HUES64 (cell line): ENCODE measurements around the gene JAG2.
"Not testable (repeated sequence)": the region's sequence is repeated elsewhere in the genome, so short reads cannot be mapped to it uniquely, and the experiment has no call there.

Experiments used
- H3K27ac ChIP-seq: 2 replicates; pipeline ENCODE4 v1.7.0; 2013; ENCODE audit warnings: low read depth, low read length, inconsistent platforms
- H3K27me3 ChIP-seq: 2 replicates; pipeline ENCODE4 v1.6.1; 2013; ENCODE audit warnings: mild to moderate bottlenecking, low read length; ENCODE audit not compliant: insufficient read depth
- H3K36me3 ChIP-seq: 2 replicates; pipeline ENCODE4 v1.6.1; 2013; ENCODE audit warnings: mild to moderate bottlenecking, low read length; ENCODE audit not compliant: insufficient read depth
- H3K4me1 ChIP-seq: 2 replicates; pipeline ENCODE4 v1.6.1; 2013; ENCODE audit warnings: mild to moderate bottlenecking, low read length, moderate library complexity; ENCODE audit not compliant: insufficient read depth
- H3K4me3 ChIP-seq: 2 replicates; pipeline ENCODE4 v1.5.1; 2013; ENCODE audit warnings: mild to moderate bottlenecking, low read length, moderate library complexity
- H3K9ac ChIP-seq: 2 replicates; pipeline ENCODE4 v1.6.1; 2013; ENCODE audit warnings: mild to moderate bottlenecking, low read depth, low read length
- H3K9me3 ChIP-seq: 2 replicates; pipeline ENCODE4 v1.6.1; 2013; ENCODE audit warnings: low read depth, low read length; ENCODE audit not compliant: insufficient read depth
- WGBS: fragments of 150-250, 120-280 bp; methylation state at CpG from one replicate; pipeline ENCODE4 v1.1.7; 2013; ENCODE audit warnings: missing lambda C conversion rate; 5-methylcytosine and 5-hydroxymethylcytosine counted together

JAG2 gene

DNA sequence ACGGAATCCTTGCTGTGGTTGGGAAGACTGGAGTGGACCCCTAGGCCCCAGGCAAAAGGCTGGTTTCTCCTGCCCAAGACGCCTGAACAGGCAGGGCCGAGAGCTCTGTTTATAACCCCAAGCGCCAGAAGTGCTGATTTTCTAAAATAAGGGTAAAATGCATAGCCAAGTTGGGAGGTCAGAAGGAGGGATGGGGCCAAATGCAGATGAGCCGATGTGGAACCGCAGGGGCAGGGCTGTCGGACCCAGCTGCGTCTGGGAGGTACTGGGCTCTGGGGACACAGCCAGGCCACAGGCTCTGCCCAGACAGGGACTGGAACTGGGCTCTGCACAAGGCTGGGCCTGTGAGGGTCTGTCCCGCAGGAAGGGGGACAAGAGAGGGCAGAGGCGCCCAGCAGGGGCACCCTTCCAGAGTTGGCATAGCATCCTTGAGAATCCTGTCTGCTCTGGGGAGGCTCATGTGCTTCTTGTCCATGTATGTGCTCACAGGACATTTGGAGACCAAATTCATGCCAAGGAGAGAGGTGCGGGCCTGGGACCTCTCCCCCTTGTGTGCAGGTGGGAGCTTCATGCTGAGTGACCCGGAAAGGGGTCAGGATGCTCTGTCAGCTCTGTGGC, 49.1 kb downstream of the JAG2 start:
- Histone ChIP-seq H3K4me1 (no peaks in the 10 kb centered on the region), H3K9me3 (peaks cover 17% of the 10 kb centered on the region; the same call in 1 of the 2 replicates), H3K27me3 (no peaks in the 10 kb centered on the region), H3K27ac (no peak overlapping the region), H3K36me3 (no peaks in the 10 kb centered on the region), H3K4me3 (no peak overlapping the region), H3K9ac (no peak overlapping the region)
- WGBS = 91% methylated on average over 12 of the region's 12 CpGs

DNA sequence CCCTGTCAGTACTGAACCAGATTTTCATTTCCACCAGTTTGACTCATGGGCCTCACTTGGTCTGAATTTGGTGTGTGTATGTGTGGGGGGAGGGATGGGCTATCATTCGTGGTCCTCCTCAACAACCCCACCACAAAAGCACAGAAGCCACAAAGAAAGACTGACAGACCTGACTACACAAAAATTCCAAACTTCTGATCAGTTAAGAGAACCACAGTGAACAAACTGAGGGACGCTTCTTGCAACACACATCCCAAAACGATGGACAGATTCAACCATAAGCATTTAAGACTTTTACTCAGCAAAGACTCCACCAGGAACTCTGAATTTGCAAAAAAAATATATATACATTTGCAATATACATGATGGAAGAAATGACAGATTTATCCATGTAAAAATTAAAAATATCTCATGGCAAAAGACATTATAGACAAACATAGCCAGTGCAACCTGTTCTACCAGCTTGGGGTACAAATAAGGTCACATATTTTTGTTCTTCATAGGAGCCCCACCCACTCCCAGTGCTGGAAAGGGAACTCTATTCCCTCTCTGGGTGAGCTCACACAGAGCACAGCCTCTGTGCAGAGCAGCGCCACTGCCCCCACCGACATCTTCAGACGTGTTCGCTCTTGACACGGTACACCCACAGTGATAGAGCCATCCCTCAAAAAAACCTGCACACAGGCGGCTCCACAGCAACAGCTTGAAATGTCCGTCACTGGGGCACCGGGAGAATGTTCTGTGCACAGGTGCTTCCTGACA, 49.7 kb downstream of the JAG2 start:
- Histone ChIP-seq H3K36me3 (no peaks in the 10 kb centered on the region), H3K4me1 (no peaks in the 10 kb centered on the region), H3K9ac (no peak overlapping the region), H3K27me3 (no peaks in the 10 kb centered on the region), H3K4me3 (no peak overlapping the region), H3K9me3 (peaks cover 17% of the 10 kb centered on the region; the same call in 1 of the 2 replicates), H3K27ac (no peak overlapping the region)
- WGBS = 89% methylated on average over 11 of the region's 11 CpGs

DNA sequence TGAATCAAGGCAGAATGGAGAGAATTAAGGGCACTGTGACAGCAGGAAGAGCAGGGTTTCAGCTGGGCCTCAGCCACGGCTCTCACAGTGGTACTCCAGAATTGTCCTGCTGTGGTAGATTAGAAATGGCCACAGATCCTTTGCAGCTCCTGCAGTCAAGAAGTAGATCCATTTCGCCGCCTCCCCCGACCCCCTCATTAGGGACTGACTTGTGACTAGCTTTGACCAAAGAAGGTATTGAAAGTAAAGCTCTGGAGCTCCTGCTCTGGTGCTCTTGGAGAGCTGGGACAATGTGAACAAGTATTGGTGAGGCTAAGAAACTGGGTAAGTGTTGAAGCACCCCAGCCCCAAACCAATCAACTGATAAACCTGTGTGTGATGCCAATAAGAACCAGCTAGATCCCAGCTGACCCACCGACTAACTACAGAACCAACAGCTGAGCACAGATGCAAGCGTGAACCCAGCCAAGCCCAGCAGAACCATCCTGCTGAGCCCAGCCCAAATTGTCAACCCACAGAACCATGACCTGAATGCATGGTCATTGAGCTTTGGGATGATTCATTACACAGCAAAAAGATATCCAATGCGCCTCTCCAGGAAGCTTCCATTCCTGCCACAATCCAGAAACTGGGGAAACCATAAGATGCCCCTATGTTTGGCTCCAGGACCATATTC, 50.7 kb downstream of the JAG2 start:
- H3K36me3 ChIP-seq = no peaks in the 10 kb centered on the region
- H3K4me3 ChIP-seq = no peak overlapping the region
- no peaks in the 10 kb centered on the region for H3K4me1 ChIP-seq
- H3K9me3 ChIP-seq = peaks cover 17% of the 10 kb centered on the region; the same call in 1 of the 2 replicates
- no peak overlapping the region for H3K9ac ChIP-seq
- 91% methylated on average over 7 of the region's 7 CpGs for WGBS
- no peaks in the 10 kb centered on the region for H3K27me3 ChIP-seq
- H3K27ac ChIP-seq = no peak overlapping the region

DNA sequence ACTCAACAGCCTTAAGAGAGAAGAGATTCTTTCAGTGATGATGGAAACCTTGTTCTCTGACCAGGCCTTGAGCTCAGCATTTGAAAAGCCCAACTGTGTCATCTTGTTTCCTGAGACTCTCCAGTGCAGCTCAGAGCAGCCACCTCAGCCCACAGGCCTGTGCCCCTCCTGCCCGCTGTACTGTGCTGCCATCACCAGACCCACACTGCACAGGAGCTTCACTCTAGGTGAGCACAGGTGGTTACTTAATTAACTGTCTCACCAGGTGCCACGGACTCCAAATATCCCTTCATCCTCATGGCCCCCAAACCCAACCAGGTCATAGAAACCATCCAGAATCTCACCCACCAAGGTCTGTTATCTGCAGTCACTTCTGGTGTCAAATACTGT, 51.3 kb downstream of the JAG2 start:
- Histone ChIP-seq H3K27me3 (no peaks in the 10 kb centered on the region), H3K36me3 (no peaks in the 10 kb centered on the region), H3K4me3 (no peak overlapping the region), H3K9me3 (peaks cover 14% of the 10 kb centered on the region; the same call in 1 of the 2 replicates), H3K9ac (no peak overlapping the region), H3K27ac (no peak overlapping the region), H3K4me1 (no peaks in the 10 kb centered on the region)
- WGBS = 96% methylated on average over 2 of the region's 2 CpGs

DNA sequence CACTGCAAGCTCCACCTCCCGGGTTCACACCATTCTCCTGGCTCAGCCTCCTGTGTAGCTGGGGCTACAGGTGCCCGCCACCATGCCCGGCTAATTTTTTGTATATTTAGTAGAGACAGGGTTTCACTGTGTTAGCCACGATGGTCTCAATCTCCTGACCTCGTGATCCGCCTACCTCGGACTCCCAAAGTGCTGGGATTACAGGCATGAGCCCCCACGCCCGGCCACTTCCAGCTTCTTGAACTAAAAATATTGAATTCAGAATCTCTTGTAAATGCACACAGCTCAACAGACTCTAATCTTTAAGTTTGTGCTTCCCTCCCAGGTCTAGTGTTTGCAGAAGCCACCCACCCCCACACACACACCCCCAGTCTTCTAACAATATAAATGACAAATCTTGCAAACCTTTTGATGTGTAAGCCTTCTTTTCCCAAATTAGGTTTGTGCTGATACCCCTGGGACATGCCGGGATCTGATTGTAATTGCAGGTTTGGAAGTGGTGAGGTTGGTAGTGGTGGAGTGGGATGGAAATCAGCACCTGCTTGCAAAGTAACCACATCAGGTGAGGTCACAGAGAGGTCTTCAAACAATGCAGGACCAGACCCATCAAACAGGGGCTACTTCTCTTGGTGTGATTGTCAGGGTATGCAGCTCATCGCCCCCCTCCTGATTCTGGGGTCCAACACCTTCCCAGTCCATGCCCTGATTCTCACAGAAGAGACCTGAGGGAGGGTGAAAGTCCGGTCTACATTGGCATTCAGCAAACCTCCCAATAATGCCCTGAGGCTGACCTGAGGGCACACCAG, 51.9 kb downstream of the JAG2 start:
- Histone ChIP-seq H3K27me3 (no peaks in the 10 kb centered on the region), H3K27ac (no peak overlapping the region), H3K36me3 (no peaks in the 10 kb centered on the region), H3K4me3 (no peak overlapping the region), H3K9me3 (peaks cover 10% of the 10 kb centered on the region; the same call in 1 of the 2 replicates), H3K4me1 (no peaks in the 10 kb centered on the region), H3K9ac (no peak overlapping the region)
- 91% methylated on average over 12 of the region's 12 CpGs for WGBS

DNA sequence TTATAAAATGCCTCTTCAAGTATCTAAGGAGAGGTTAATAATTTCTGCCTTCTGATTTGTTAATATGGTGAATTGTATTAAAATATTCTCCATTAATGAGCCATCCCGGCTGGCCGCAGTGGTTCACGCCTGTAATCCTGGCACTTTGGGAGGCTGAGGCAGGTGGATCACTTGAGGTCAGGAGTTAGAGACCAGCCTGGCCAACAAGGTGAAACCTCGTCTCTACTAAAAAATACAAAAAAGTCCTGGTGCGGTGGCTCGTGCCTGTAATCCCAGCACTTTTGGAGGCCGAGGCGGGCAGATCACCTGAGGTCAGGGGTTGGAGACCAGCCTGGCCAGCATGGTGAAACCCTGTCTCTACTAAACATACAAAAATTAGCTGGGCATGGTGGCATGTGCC, 59.3 kb downstream of the JAG2 start:
- H3K4me3 ChIP-seq, H3K9ac ChIP-seq, H3K9me3 ChIP-seq, H3K4me1 ChIP-seq, H3K36me3 ChIP-seq, H3K27ac ChIP-seq: not testable (repeated sequence)
- WGBS = 90% methylated on average over 8 of the region's 8 CpGs
- peaks cover 12% of the 10 kb centered on the region; the same call in 1 of the 2 replicates for H3K27me3 ChIP-seq

DNA sequence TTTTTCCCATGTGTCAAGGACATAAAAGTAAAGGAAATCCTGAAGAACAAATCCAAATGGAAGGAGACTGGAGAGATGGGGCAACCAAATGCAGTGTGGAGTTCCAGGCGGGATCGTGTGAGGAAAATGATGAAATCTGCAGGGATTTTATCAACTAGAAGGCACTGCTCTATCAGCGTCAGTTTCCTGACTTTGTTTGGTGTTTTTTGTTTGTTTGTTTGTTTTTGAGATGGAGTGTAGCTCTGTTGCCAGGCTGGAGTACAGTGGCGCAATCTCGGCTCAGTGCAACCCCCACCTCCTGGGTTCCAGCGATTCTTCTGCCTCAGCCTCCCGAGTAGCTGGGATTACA, 60.1 kb downstream of the JAG2 start:
- Histone ChIP-seq H3K27ac (no peak overlapping the region), H3K9me3 (no peaks in the 10 kb centered on the region), H3K4me1 (no peaks in the 10 kb centered on the region), H3K9ac (no peak overlapping the region), H3K36me3 (no peaks in the 10 kb centered on the region), H3K27me3 (peaks cover 12% of the 10 kb centered on the region; the same call in 1 of the 2 replicates), H3K4me3 (no peak overlapping the region)
- 88% methylated on average over 7 of the region's 7 CpGs for WGBS

DNA sequence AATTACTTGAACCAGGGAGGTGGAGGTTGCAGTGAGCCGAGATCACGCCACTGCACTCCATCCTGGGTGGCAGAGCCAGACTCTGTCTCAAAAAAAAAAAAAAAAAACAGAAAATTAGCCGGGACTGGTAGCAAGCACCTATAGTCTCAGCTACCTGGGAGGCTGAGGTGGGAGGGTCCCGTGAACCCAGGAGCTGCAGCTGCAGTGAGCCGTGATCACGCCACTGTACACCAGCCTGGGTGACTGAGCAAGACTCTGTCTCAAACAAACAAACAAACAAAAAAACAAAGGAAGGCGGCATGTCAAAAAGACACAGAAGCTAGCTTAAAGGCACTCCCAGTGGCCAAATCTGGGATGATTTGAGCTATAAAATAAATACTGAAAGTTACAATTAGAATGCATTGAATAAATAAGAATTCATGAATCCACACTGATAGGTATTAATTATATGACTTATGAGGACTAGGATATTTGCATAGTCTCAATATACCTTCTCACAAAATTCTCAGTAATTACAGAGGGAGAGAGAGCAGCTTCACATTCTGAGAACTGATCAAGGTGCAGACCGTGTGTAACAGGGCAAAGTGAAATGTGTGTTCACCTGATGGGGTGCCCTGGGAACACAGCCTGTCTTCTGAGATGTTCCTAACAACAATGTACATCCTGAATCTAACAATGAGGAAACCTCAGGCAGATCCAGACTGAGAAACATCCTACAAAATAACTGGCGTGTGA, 60.6 kb downstream of the JAG2 start:
- peaks cover 12% of the 10 kb centered on the region; the same call in 1 of the 2 replicates for H3K27me3 ChIP-seq
- no peaks in the 10 kb centered on the region for H3K36me3 ChIP-seq
- no peaks in the 10 kb centered on the region for H3K4me1 ChIP-seq
- 85% methylated on average over 9 of the region's 9 CpGs for WGBS
- H3K4me3 ChIP-seq = no peak overlapping the region
- no peak overlapping the region for H3K9ac ChIP-seq
- H3K27ac ChIP-seq = no peak overlapping the region
- H3K9me3 ChIP-seq = no peaks in the 10 kb centered on the region

DNA sequence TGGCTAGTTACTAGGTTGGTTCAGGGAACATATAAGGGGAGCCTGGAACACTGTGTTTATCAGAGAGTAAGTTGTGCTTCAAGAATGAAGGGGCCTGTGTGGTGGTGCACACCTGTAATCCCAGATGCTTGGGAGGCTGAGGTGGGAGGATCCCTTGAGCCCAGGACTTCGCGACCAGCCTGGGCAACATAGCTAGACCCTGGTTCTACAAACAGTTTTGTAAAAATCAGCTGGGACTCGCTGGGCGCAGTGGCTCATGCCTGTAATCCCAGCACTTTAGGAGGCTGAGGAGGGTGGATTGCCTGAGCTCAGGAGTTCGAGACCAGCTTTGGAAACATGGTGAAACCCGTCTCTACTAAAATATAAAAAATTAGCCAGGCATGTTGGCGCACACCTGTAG, 61.2 kb downstream of the JAG2 start:
- no peaks in the 10 kb centered on the region for H3K9me3 ChIP-seq
- H3K4me1 ChIP-seq = no peaks in the 10 kb centered on the region
- no peak overlapping the region for H3K9ac ChIP-seq
- peaks cover 12% of the 10 kb centered on the region; the same call in 1 of the 2 replicates for H3K27me3 ChIP-seq
- no peak overlapping the region for H3K27ac ChIP-seq
- WGBS = 90% methylated on average over 7 of the region's 7 CpGs
- no peak overlapping the region for H3K4me3 ChIP-seq
- H3K36me3 ChIP-seq = no peaks in the 10 kb centered on the region

DNA sequence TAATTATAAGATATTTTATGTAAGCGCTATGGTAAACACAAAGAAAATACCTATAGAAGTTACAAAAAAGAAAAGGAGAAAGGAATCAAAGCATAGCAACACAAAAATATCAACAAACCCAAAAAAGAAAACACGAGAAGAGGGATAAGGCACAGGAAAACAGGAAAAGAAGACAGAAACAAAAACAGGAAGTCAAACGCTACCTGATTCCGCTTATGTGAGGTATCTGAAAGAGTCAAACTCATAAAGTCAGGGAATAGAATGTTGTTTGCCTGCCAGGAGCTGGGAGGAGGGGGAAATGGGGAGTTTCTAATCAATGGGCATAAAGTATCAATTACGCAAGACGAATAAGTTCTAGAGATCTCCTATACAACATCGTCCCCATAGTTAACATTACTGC, 63.4 kb downstream of the JAG2 start:
- Histone ChIP-seq H3K36me3 (no peaks in the 10 kb centered on the region), H3K27me3 (peaks cover 12% of the 10 kb centered on the region; the same call in 1 of the 2 replicates), H3K9ac (no peak overlapping the region), H3K4me1 (no peaks in the 10 kb centered on the region), H3K9me3 (peaks cover 11% of the 10 kb centered on the region), H3K4me3 (no peak overlapping the region), H3K27ac (no peak overlapping the region)
- WGBS = 88% methylated on average over 5 of the region's 7 CpGs
